ENCODE results near the gene SLC9A9.

- no peak for TF ChIP-seq CTCF (IDR thresholded peaks at IDR 0.05)
- TF ChIP-seq POLR2A (IDR thresholded peaks at IDR 0.05), result no peak
These were observed 83.4 kb downstream of the SLC9A9 start for GRCh38 chr3:143764840-143765239.

Measured in uterus (tissue), 2 donors.